Inflammatory macrophage treated with lipopolysaccharide for 4 hours (primary cell): ENCODE results near the gene CGB8.

ENCODE experiments used
- DNase-seq: peaks from one replicate; pipeline ENCODE4 v3.0.0-alpha.2; 2020

Gene CGB8

GRCh38 chr19:49004133-49004532 lies 44.8 kb downstream of the CGB8 start:
- no peak for DNase-seq

DNA sequence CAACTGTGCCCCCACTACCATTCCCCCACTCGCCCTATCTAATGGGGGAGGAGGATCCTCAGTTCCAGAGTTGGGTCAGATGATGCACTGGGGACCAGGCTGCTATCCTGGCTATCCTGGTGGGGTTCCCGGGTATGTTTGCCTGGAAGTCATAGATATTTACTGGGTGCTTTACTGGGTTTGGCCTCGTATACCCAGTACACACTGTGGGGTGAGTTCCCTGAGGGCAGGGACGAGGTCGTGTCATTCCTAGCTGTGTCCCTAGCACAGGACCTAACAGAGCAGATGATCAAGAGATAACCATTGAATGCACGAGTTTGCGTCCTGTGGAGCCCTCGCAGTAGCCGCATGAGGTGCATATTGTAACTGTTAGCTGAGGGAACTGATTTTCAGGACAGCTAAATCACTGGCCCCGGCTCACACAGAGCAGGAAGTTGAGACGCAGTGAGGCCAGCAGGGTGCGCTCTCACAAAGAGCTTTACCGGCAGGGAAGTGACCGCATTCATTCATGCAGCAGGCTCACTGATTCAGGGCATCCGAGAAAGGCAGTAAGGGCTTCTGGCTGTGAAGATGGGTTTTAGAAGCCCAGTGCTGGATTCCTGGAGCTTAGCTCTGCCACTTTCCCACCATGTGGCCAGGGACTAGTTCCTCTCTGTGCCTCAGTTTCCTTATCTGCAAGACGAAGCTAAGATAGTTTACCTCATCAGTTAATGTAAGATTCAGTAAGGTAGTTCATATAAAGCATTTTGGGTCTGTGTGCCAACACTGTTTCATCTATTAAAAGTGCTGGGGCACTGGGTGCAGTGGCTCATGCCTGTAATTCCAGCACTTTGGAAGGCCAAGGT lies 49.2 kb downstream of the CGB8 start:
- peak; percentile 64 for DNase-seq

GRCh38 chr19:48997972-48998371 lies 50.9 kb downstream of the CGB8 start:
- peak; percentile 71 for DNase-seq
